Measurements from ENCODE around the gene GJE1.

GRCh38 chr6:142153196-142153595, 20.5 kb downstream of the GJE1 start:
- no peak for TF ChIP-seq CTCF (IDR thresholded peaks at IDR 0.05)
- no peak for TF ChIP-seq POLR2A (IDR thresholded peaks at IDR 0.05)

All from heart left ventricle (tissue), 13 donors.